Chondrocyte (in vitro differentiated cells): Measurements from ENCODE around the gene LEKR1. TPM values are rescaled to one million over a fixed set of nuclear protein-coding genes. Genes with fewer than 3 reads are reported as not detected.

ENCODE experiments used
- DNase-seq: peaks from one replicate; pipeline ENCODE4 v3.0.0; 2021; ENCODE audit warnings: mixed read lengths, low spot score
- H3K27ac Mint-ChIP-seq: one replicate; pipeline ENCODE4 v1.8.0; 2021; ENCODE audit warnings: mild to moderate bottlenecking, moderate library complexity, mixed read lengths; ENCODE audit not compliant: unreplicated experiment
- H3K27me3 Mint-ChIP-seq: 2 replicates; pipeline ENCODE4 v1.8.0; 2021; ENCODE audit warnings: low read depth, mixed read lengths
- H3K36me3 Mint-ChIP-seq: 2 replicates; pipeline ENCODE4 v1.8.0; 2021; ENCODE audit warnings: low read depth, mixed read lengths
- H3K4me1 Mint-ChIP-seq: 2 replicates; pipeline ENCODE4 v1.8.0; 2021; ENCODE audit warnings: low read depth, mild to moderate bottlenecking, mixed read lengths
- H3K4me3 Mint-ChIP-seq: one replicate; pipeline ENCODE4 v1.8.0; 2021; ENCODE audit warnings: mild to moderate bottlenecking, moderate library complexity, mixed read lengths; ENCODE audit not compliant: unreplicated experiment
- H3K9me3 Mint-ChIP-seq: 2 replicates; pipeline ENCODE4 v1.8.0; 2021; ENCODE audit warnings: low read depth, mixed read lengths
- total RNA-seq: library from RNA; stranded (reverse); gene quantifications from 3 replicates; pipeline ENCODE4 v1.2.1, GENCODE V29; 2021
- TF ChIP-seq, protein P1 (sequence below): fragments of 200-600 bp; sonication (generic); IDR thresholded peaks from 2 replicates; pipeline ENCODE4 v1.5.0; 2021; ENCODE audit warnings: antibody characterized with exemption, mild to moderate bottlenecking, moderate library complexity

LEKR1 gene
- total RNA-seq, 1 donor from 2014 or later = 0.45 TPM

DNA sequence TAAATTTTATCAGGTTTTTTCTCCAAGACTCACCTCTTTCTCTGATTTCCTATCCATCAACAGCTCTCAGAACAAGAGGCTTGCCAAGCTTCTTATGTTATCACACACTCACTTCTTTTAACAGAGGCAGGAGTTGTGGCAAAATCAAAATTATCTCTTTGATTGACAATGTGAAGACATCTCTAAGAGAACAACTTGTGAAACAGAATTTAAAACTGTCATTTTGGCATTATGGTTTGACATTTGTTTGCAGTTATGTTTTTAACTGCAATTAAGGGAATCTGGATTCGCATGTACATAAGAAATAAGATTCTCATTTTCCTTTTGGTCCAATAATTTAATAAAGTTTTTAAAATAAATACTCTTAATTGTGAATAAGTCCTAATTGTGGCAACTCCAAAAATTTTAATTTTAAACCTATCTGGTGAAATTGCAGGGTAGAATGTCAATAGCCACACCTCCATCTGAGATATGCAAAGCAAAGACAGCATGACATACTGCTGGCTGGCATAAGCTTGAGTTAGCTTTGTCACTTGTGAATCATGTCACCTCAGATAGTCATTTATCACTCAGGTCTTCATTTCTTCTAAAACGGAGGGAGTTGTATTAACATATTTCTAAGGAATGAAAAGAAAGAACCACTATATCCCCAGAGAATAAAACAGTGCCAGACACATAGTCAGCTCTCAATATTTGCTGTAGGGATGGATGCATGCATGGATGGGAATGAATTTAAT is 175.2 kb downstream of the LEKR1 start:
- no peaks in the 10 kb centered on the region for H3K4me1 Mint-ChIP-seq
- H3K36me3 Mint-ChIP-seq = peaks cover 2% of the 10 kb centered on the region
- TF ChIP-seq, protein P1, sequence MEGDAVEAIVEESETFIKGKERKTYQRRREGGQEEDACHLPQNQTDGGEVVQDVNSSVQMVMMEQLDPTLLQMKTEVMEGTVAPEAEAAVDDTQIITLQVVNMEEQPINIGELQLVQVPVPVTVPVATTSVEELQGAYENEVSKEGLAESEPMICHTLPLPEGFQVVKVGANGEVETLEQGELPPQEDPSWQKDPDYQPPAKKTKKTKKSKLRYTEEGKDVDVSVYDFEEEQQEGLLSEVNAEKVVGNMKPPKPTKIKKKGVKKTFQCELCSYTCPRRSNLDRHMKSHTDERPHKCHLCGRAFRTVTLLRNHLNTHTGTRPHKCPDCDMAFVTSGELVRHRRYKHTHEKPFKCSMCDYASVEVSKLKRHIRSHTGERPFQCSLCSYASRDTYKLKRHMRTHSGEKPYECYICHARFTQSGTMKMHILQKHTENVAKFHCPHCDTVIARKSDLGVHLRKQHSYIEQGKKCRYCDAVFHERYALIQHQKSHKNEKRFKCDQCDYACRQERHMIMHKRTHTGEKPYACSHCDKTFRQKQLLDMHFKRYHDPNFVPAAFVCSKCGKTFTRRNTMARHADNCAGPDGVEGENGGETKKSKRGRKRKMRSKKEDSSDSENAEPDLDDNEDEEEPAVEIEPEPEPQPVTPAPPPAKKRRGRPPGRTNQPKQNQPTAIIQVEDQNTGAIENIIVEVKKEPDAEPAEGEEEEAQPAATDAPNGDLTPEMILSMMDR = no peak
- DNase-seq = no peak
- H3K4me3 Mint-ChIP-seq = no peak overlapping the region
- no peaks in the 10 kb centered on the region for H3K27me3 Mint-ChIP-seq
- H3K9me3 Mint-ChIP-seq = peaks cover 10% of the 10 kb centered on the region
- H3K27ac Mint-ChIP-seq = no peak overlapping the region

DNA sequence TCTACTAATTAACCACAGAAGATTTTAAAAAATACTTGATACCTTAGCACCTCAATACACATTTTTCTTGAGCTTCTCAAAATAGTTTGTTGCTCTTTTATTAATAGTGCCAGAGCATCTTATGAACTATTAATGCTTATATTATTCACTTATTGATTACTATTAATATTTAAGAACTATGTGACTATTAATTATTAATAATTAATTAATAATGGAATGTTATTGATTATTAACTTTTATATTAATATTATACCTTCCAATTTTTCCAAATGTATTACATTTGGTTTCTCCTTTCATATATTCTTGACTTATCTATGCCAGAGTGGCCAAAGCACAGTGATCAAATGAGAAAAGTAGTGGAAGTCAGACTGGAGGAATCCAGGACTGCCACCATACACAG is 195.5 kb downstream of the LEKR1 start:
- TF ChIP-seq, protein P1 = no peak
- Mint-ChIP-seq H3K9me3 (peaks cover 2% of the 10 kb centered on the region), H3K36me3 (no peaks in the 10 kb centered on the region), H3K27me3 (no peaks in the 10 kb centered on the region), H3K4me1 (no peaks in the 10 kb centered on the region), H3K4me3 (no peak overlapping the region), H3K27ac (no peak overlapping the region)
- no peak for DNase-seq

DNA sequence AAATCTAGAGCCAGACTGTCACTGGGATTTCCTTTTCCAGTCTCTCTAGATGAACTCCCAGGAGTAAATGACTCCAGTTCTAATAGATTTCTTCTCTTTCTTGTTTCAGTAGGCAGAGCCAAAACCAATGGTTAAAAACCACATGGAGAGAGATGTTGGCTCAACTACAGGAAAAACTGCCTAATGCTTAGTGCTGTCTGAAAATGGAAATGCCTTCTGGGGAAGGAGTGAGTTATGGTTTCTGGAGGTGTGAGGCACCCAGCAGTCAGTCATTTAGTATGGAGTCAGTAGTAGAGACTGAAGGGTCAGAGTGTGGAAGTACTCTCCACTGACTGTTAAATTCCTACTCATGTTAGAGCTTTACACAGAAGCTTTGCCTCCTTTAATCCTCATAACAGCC is 197.1 kb downstream of the LEKR1 start:
- TF ChIP-seq, protein P1 = no peak
- Mint-ChIP-seq H3K27me3 (no peaks in the 10 kb centered on the region), H3K4me3 (no peak overlapping the region), H3K36me3 (no peaks in the 10 kb centered on the region), H3K4me1 (no peaks in the 10 kb centered on the region), H3K9me3 (peaks cover 2% of the 10 kb centered on the region), H3K27ac (no peak overlapping the region)
- DNase-seq = no peak

DNA sequence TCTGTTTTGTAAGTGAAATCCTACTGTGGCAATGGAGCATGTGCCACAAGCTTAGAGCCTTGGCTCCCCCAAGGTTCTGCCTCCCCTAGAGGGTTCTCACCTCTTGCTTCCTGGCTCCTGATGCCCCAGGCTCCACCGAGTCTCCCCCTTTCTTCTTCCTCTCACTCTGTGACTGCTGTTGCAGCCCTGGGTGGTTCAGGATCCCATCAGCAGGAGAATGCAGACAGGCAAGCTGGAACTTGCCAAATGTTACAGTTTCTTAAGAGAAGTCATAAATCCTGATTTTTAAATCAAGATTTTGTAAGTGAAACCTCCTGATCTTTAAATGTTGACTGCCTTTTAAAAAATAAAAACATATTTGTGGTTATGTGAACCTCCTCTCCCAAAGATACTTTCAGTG is 199.9 kb downstream of the LEKR1 start:
- H3K4me1 Mint-ChIP-seq = no peaks in the 10 kb centered on the region
- H3K4me3 Mint-ChIP-seq = no peak overlapping the region
- no peaks in the 10 kb centered on the region for H3K27me3 Mint-ChIP-seq
- no peaks in the 10 kb centered on the region for H3K36me3 Mint-ChIP-seq
- DNase-seq = peak; percentile 51
- H3K9me3 Mint-ChIP-seq = peaks cover 2% of the 10 kb centered on the region
- H3K27ac Mint-ChIP-seq = no peak overlapping the region
- TF ChIP-seq, protein P1 = no peak

DNA sequence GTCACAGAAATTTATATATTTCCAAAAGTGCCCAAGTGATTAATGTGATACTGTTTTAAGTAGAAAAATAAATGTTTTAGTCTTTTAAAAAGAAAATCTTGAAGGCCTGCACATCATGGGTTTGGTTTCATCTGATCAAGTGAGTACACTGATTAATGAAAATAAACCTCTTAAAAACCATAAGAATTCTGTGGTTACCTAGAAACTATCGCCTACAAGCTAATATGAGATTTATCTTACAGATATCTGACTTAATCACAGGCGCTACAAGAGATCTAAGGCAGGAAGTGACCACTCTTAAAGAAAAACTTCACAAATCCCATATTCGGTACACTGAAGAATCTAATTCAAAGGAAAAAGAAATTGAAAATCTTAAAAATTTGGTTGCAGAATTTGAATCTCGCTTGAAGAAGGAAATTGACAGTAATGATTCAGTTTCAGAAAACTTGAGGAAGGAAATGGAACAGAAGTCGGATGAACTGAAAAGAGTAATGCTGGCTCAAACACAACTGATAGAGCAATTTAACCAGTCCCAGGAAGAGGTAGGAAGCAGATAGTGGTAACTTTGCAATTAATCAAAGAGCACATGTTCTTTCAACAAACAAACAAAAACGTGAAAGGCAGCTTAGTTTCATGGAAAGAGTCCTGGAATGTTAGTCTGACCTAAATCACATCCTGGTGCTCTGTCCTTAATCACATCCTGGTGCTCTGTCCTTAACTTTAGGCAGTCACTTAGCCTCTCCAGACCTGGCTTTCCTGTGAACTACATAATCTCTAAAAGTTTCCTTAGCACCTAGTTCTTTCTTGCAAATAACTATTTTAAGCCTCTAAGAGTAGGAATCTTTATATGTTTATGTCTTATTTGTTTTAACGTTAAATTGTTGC is 201.9 kb downstream of the LEKR1 start:
- TF ChIP-seq, protein P1 = no peak
- Mint-ChIP-seq H3K36me3 (no peaks in the 10 kb centered on the region), H3K27me3 (no peaks in the 10 kb centered on the region), H3K27ac (no peak overlapping the region), H3K9me3 (no peaks in the 10 kb centered on the region), H3K4me3 (no peak overlapping the region), H3K4me1 (no peaks in the 10 kb centered on the region)
- no peak for DNase-seq
